ENCODE results near the gene MGAT5. TPM values are rescaled to one million over a fixed set of nuclear protein-coding genes. Genes with fewer than 3 reads are reported as not detected.
A peak's percentile ranks its signal among the peaks of the same experiment; 100 is the strongest.

The MGAT5 gene, protein sequence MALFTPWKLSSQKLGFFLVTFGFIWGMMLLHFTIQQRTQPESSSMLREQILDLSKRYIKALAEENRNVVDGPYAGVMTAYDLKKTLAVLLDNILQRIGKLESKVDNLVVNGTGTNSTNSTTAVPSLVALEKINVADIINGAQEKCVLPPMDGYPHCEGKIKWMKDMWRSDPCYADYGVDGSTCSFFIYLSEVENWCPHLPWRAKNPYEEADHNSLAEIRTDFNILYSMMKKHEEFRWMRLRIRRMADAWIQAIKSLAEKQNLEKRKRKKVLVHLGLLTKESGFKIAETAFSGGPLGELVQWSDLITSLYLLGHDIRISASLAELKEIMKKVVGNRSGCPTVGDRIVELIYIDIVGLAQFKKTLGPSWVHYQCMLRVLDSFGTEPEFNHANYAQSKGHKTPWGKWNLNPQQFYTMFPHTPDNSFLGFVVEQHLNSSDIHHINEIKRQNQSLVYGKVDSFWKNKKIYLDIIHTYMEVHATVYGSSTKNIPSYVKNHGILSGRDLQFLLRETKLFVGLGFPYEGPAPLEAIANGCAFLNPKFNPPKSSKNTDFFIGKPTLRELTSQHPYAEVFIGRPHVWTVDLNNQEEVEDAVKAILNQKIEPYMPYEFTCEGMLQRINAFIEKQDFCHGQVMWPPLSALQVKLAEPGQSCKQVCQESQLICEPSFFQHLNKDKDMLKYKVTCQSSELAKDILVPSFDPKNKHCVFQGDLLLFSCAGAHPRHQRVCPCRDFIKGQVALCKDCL
- 10 to 100 TPM; 11.6 to 13.0 TPM for total RNA-seq

DNA sequence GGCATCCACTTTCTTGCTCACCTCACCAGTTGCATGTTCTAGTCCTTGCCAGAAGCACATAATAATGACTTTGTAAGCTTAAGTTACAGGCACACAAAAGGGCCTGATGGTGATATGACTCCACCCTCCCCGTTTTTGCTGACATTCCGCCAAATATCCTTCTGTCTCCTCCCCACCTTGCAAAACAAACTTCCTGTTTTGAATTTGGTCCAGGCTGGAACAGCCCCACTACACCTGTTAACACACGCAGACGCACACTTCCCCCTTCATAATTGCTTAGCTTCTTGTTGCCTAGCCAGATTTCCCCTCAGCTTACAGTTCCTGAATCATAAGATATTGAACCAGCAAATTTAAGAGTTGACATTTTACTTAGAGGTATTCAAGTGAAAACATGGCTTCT is at the start of gene MGAT5:
Gene MGAT5 (plus strand): TSS at position 269 of the 400 bp plus-strand sequence. CDS start 332 bp downstream, outside the sequence.
- intact Hi-C loops (cut with micrococcal nuclease): loop anchor here (5.0 kb wide), 1 partner anchor 413 kb away; no protein-coding TSS in a partner anchor
- DNase-seq: no peak
- H3K27me3 Mint-ChIP-seq (ENCODE audit: low read depth): peaks cover 2% of the 10 kb centered on the region
- CTCF ChIA-PET: interaction anchor here (1.0 to 1.6 kb wide), 6 partner anchors 11 to 367 kb away, joined by 3 to 10 read pairs (median 4); no protein-coding TSS in a partner anchor
- H3K27ac Mint-ChIP-seq: no peak within 1 kb of the TSS
- peaks cover 82% of the 10 kb centered on the region for H3K4me1 Mint-ChIP-seq (ENCODE audit: low read depth)
- H3K4me3 Mint-ChIP-seq: no peak within 1 kb of the TSS
- H3K9me3 Mint-ChIP-seq: no peaks in the 10 kb centered on the region
- H3K36me3 Mint-ChIP-seq (ENCODE audit: low read depth): peaks cover 11% of the 10 kb centered on the region

DNA sequence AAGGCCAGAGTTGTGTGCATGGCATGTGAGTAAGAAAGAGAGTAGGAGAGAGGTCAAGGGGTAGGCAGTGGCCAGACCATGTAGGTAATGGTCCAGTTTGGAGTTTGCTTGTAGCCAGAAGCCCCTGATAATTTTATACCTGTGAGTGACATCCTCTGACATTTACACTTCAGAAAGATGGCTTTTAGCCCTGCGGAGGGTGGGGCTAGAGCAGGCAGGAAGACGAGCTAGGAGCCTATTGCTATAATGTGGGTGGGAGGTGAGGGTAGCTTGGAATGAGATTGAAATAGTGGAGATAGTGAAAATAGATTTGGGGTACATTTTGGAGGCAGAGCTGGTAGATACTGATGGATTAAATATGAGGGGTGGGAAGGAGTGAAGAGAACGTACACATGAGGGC is 48.8 kb upstream of the MGAT5 start:
- Mint-ChIP-seq H3K36me3 (ENCODE audit: low read depth) (no peaks in the 10 kb centered on the region), H3K4me1 (ENCODE audit: low read depth) (peaks cover 10% of the 10 kb centered on the region), H3K9me3 (no peaks in the 10 kb centered on the region), H3K4me3 (no peak overlapping the region), H3K27me3 (ENCODE audit: low read depth) (no peaks in the 10 kb centered on the region), H3K27ac (no peak overlapping the region)
- no peak for DNase-seq
- CTCF ChIA-PET: interaction anchor here (1.0 to 4.1 kb wide), 8 partner anchors 9 to 246 kb away, joined by 3 to 66 read pairs (median 6); no protein-coding TSS in a partner anchor
- intact Hi-C loops (cut with micrococcal nuclease): loop anchor here (5.0 kb wide), 1 partner anchor 318 kb away; no protein-coding TSS in a partner anchor

DNA sequence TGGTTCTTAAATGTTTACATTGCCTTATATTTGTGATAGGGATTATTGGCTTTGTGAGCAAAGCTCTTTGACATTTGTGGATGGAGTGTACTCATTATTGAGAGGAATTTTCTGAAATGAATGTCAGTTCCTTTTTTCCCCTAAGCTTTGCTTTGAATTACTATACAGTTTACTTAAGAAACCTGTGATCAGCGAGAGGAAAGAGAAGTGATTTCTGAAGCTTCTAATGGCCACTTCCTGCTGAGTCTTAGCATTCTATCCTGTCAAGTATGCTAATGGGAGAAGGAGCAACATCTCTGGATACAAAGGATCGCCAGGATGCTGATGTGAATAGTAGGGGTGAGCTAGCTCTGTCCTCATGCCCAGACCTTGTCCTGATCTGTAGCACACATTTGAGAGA is 47.8 kb upstream of the MGAT5 start:
- intact Hi-C loops (cut with micrococcal nuclease): loop anchor here (5.0 kb wide), 1 partner anchor 319 kb away; no protein-coding TSS in a partner anchor
- Mint-ChIP-seq H3K27ac (no peak overlapping the region), H3K4me3 (no peak overlapping the region), H3K9me3 (no peaks in the 10 kb centered on the region), H3K36me3 (ENCODE audit: low read depth) (no peaks in the 10 kb centered on the region), H3K27me3 (ENCODE audit: low read depth) (no peaks in the 10 kb centered on the region), H3K4me1 (ENCODE audit: low read depth) (peaks cover 9% of the 10 kb centered on the region)
- DNase-seq: no peak
- CTCF ChIA-PET: interaction anchor here (0.6 to 4.1 kb wide), 13 partner anchors 8 to 259 kb away, joined by 3 to 66 read pairs (median 5); no protein-coding TSS in a partner anchor

DNA sequence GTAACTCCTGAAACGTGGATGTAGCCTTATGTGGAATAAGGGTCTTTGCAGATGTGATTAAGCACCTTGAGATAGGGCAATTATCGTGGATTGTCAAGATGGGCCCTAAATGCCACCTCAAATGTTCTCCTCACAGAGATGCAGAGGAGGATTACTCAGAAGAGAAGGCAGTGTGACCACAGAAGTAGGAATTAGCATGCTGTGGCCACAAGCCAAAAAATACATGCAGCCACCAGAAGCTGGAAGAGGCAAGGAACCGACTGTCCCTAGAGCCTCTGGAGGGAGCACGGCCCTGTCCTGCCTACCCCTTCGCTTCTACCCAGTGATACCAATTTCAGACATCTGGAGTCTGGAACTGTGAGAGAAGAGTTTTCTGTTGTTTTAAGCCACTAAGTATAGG is 47.3 kb upstream of the MGAT5 start:
- DNase-seq: no peak
- no peak overlapping the region for H3K27ac Mint-ChIP-seq
- intact Hi-C loops (cut with micrococcal nuclease): loop anchor here (5.0 kb wide), 1 partner anchor 319 kb away; no protein-coding TSS in a partner anchor
- H3K36me3 Mint-ChIP-seq (ENCODE audit: low read depth): no peaks in the 10 kb centered on the region
- H3K27me3 Mint-ChIP-seq (ENCODE audit: low read depth): no peaks in the 10 kb centered on the region
- CTCF ChIA-PET: interaction anchor here (0.7 to 4.1 kb wide), 21 partner anchors 8 to 320 kb away, joined by 3 to 66 read pairs (median 5); no protein-coding TSS in a partner anchor
- no peak overlapping the region for H3K4me3 Mint-ChIP-seq
- peaks cover 9% of the 10 kb centered on the region for H3K4me1 Mint-ChIP-seq (ENCODE audit: low read depth)
- no peaks in the 10 kb centered on the region for H3K9me3 Mint-ChIP-seq

DNA sequence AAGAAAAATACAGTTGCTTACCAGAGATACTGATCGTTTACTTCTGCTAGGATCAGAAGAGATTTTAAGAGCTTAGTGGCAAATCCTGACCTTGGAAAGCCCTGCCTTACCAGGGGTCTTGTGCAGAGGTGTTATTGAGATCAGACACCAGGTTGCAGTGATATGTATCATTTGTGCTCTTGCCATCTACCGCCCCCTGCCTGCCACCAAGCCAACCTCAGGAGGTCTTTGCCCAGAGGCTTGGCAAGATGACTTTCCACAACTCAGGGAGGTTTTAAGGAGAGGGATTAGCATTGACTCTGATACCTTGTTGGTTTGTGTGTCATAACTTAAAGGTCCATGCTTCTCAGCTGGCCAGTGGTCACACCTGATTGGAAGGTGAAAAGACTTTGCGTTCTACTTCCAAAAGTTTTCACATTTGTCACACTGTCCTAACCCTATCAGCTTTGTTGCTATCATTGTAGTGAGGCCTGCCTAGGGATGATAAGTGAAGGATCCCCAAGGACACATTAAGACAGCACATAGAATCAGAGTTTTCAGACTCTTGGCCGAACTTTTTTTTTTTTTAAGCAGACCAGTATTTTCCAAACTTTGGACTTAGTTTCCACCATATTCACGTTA is 46.2 kb upstream of the MGAT5 start:
- Mint-ChIP-seq H3K9me3 (no peaks in the 10 kb centered on the region), H3K27me3 (ENCODE audit: low read depth) (no peaks in the 10 kb centered on the region), H3K4me1 (ENCODE audit: low read depth) (peaks cover 5% of the 10 kb centered on the region), H3K36me3 (ENCODE audit: low read depth) (no peaks in the 10 kb centered on the region), H3K4me3 (no peak overlapping the region), H3K27ac (no peak overlapping the region)
- intact Hi-C loops (cut with micrococcal nuclease): loop anchor here (5.0 kb wide), 1 partner anchor 320 kb away; no protein-coding TSS in a partner anchor
- CTCF ChIA-PET: interaction anchor here (0.6 to 4.1 kb wide), 25 partner anchors 10 to 610 kb away, joined by 3 to 66 read pairs (median 5); no protein-coding TSS in a partner anchor
- peak; percentile 81 for DNase-seq

DNA sequence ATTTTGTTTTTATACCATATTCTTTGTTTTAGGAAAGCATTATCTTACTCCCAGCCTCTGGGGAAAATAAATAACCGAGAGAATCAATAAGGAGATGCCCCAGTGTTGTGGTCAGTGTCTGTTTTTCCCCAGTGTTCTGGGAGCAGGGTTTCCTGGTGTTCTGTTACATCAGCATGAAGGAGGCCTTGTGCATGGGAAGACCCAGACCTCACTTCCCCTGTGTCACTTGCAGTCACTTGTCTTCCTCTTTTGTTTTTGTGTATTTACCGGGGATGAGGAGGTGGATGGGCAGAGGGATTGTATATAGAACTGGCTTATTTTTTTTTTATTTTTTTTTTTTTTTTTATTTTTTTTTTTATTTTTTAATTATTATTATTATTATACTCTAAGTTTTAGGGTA is 45.0 kb upstream of the MGAT5 start:
- CTCF ChIA-PET: interaction anchor here (1.0 to 4.1 kb wide), 8 partner anchors 11 to 322 kb away, joined by 3 to 66 read pairs (median 16); no protein-coding TSS in a partner anchor
- Mint-ChIP-seq H3K36me3 (ENCODE audit: low read depth) (no peaks in the 10 kb centered on the region), H3K4me3 (no peak overlapping the region), H3K27ac (no peak overlapping the region), H3K4me1 (ENCODE audit: low read depth) (peaks cover 5% of the 10 kb centered on the region), H3K27me3 (ENCODE audit: low read depth) (no peaks in the 10 kb centered on the region), H3K9me3 (no peaks in the 10 kb centered on the region)
- intact Hi-C loops (cut with micrococcal nuclease): loop anchor here (5.0 kb wide), 1 partner anchor 322 kb away; no protein-coding TSS in a partner anchor
- DNase-seq: no peak

DNA sequence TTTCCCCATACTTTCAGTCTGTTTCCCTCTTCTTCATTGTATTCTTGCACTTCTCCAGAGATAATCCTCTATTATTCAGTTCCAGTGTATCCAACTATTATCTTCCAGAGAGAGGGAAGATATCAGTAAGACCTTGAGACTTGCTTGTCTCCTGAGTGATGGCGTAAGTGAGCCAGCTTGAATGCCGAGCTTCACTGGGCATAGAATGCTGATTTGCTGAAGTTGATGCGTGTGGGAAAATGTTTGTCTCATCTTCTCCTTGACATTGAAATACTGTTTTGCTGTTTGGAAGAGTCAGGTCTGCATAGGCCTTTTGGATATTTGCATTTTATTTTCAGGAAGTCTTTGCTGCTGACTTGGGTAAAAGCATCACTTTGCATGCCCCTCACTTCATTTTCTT is 41.1 kb upstream of the MGAT5 start:
- H3K36me3 Mint-ChIP-seq (ENCODE audit: low read depth): no peaks in the 10 kb centered on the region
- H3K9me3 Mint-ChIP-seq: peaks cover 3% of the 10 kb centered on the region
- H3K27me3 Mint-ChIP-seq (ENCODE audit: low read depth): no peaks in the 10 kb centered on the region
- H3K4me1 Mint-ChIP-seq (ENCODE audit: low read depth): peaks cover 21% of the 10 kb centered on the region
- CTCF ChIA-PET: no interaction called here
- H3K27ac Mint-ChIP-seq: no peak overlapping the region
- no peak overlapping the region for H3K4me3 Mint-ChIP-seq
- no peak for DNase-seq
- intact Hi-C loops (cut with micrococcal nuclease): no loop called here

DNA sequence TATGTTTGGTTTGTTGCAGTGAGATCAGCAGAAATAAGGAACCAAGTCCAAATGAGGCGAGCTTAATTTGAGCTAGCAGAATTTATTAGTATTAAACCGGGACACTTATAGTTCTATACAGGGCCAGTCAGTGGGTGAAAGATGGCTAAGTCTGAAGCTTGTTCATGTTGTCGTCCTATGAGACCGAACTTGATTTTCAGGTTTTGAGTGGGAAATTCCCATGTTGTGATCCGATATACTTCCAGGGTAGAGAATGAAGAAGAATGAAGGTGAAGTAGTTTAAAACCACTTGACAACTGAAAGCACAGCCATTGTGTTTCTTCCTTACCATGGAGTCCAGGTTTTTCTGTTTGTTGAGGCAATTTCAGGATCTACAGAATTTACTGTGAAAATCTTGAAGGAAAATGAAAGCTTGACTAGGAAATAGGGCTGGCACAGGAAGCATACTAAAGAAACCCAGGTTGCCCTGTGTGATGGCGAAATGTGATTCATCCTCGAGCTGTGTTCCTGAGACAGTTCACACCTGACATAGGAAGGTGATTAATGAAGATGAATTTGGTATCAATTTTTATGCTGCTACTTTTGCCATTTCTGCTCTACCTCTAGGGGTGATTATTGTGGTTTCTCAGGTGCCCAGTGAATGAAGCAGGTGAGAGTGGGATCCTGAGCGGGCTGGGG is 37.6 kb upstream of the MGAT5 start:
- Mint-ChIP-seq H3K27me3 (ENCODE audit: low read depth) (no peaks in the 10 kb centered on the region), H3K27ac (peak overlapping the region; percentile 91), H3K4me3 (no peak overlapping the region), H3K4me1 (ENCODE audit: low read depth) (peaks cover 53% of the 10 kb centered on the region), H3K9me3 (peaks cover 3% of the 10 kb centered on the region), H3K36me3 (ENCODE audit: low read depth) (no peaks in the 10 kb centered on the region)
- CTCF ChIA-PET: interaction anchor here (1.0 to 3.4 kb wide), 11 partner anchors 11 to 235 kb away, joined by 3 to 16 read pairs (median 6); no protein-coding TSS in a partner anchor
- intact Hi-C loops (cut with micrococcal nuclease): loop anchor here (5.0 kb wide), 1 partner anchor 451 kb away; no protein-coding TSS in a partner anchor
- peak; percentile 56 for DNase-seq

DNA sequence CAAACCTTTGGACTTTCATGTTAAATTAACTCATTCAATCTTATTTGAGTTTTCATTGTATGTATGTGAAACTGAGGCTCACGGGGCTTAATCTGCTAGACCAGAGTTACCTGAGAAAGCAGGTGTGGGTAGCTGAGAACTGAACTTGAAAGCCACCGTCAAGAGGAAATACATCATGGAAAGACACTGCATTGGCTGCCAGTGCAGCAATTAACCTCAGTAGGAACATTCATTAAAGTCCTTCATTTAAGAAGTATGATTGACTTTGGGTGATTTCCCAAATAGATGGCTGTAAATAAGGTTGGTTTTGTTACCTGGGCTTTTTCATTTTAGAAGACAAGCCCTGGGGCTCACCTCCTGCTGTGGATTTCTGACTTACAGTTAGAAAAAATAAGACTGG is 36.5 kb upstream of the MGAT5 start:
- no peak for DNase-seq
- intact Hi-C loops (cut with micrococcal nuclease): loop anchor here (5.0 kb wide), 1 partner anchor 450 kb away; no protein-coding TSS in a partner anchor
- Mint-ChIP-seq H3K36me3 (ENCODE audit: low read depth) (no peaks in the 10 kb centered on the region), H3K4me3 (peak overlapping the region; percentile 16), H3K9me3 (peaks cover 3% of the 10 kb centered on the region), H3K27ac (peak overlapping the region; percentile 91), H3K4me1 (ENCODE audit: low read depth) (peaks cover 53% of the 10 kb centered on the region), H3K27me3 (ENCODE audit: low read depth) (no peaks in the 10 kb centered on the region)
- CTCF ChIA-PET: interaction anchor here (0.9 to 3.5 kb wide), 7 partner anchors 12 to 194 kb away, joined by 3 to 13 read pairs (median 5); no protein-coding TSS in a partner anchor

DNA sequence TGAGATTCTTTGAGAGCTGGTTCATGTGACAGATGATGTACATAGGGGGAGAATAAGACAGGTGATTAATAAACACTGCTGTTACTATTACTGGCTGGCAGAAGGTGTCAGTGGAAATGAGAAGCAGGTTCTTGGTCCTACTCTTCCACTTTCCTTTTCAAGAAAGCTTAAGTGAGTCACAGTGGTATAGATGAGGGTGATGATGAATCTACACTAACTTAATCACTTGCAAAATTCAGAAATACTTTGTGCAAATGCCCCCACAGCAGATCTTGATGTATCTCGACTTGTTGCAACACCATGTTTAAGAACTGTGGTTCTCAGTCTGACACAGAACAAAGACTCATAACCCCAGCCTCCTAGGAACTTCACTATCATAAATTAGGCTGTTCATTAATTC is 35.9 kb upstream of the MGAT5 start:
- peak; percentile 61 for DNase-seq
- H3K27ac Mint-ChIP-seq: peak overlapping the region; percentile 91
- CTCF ChIA-PET: interaction anchor here (0.9 to 3.5 kb wide), 8 partner anchors 11 to 194 kb away, joined by 3 to 13 read pairs (median 6); no protein-coding TSS in a partner anchor
- peaks cover 3% of the 10 kb centered on the region for H3K9me3 Mint-ChIP-seq
- H3K4me3 Mint-ChIP-seq: peak overlapping the region; percentile 16
- H3K27me3 Mint-ChIP-seq (ENCODE audit: low read depth): no peaks in the 10 kb centered on the region
- H3K4me1 Mint-ChIP-seq (ENCODE audit: low read depth): peaks cover 53% of the 10 kb centered on the region
- no peaks in the 10 kb centered on the region for H3K36me3 Mint-ChIP-seq (ENCODE audit: low read depth)
- intact Hi-C loops (cut with micrococcal nuclease): loop anchor here (1.0 to 5.0 kb wide), 10 partner anchors 15 to 700 kb away; partner anchors contain the start of gene CCNT2

DNA sequence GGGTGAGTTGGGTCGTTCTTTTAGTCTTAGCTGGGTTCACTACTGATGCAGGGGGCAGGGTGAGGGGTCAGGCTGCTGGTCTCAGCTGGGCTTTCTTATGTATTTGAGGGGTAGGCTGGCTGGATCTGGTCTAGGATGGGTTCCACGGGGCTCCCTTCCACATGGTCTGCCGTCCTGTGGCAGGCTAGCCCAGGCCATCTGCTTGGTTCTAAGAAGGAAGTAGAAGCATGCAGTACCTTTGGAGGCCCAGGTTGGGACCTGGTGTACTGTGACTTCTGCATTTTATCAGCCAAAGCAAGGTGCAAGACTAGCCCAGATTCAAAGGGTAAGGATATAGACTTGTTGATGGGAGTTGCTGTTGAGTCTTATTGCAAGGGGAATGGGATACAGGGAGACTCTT is 35.5 kb upstream of the MGAT5 start:
- H3K36me3 Mint-ChIP-seq (ENCODE audit: low read depth): no peaks in the 10 kb centered on the region
- intact Hi-C loops (cut with micrococcal nuclease): loop anchor here (1.0 to 5.0 kb wide), 10 partner anchors 15 to 700 kb away; partner anchors contain the start of gene CCNT2
- peak overlapping the region; percentile 13 for H3K4me3 Mint-ChIP-seq

More for the DNA sequence above, 35.5 kb upstream of the MGAT5 start:
- no peak for DNase-seq
- CTCF ChIA-PET: interaction anchor here (0.9 to 3.5 kb wide), 9 partner anchors 10 to 193 kb away, joined by 3 to 13 read pairs (median 5); no protein-coding TSS in a partner anchor
- Mint-ChIP-seq H3K9me3 (peaks cover 3% of the 10 kb centered on the region), H3K27me3 (ENCODE audit: low read depth) (no peaks in the 10 kb centered on the region), H3K4me1 (ENCODE audit: low read depth) (peaks cover 55% of the 10 kb centered on the region), H3K27ac (peak overlapping the region; percentile 91)

Data from activated naive CD4-positive, alpha-beta T cell treated with anti-CD3 and anti-CD28 coated beads for 36 hours (primary cell).